ENCODE data around the gene ABCC4. TPM values are rescaled to one million over a fixed set of nuclear protein-coding genes. Genes with fewer than 3 reads are reported as not detected.

Gene ABCC4
- total and polyA plus RNA-seq, 9 of the 15 experiments (the other 6 are each of a cell fraction or from before 2014, with no cell fraction given) = 9.4 to 46.1 (median 25.4) TPM

GRCh38 chr13:95207769-95208366 is 93.4 kb downstream of the ABCC4 start (continued):
- TF ChIP-seq FOXP4 (CRISPR knock-in tag; IDR thresholded peaks at IDR 0.05; ENCODE audit: borderline replicate concordance) (no peak), ELF1 (tag; IDR thresholded peaks at IDR 0.05) (no peak), ZNF280B (CRISPR knock-in tag; IDR thresholded peaks at IDR 0.05) (no peak), ZNF589 (CRISPR knock-in tag; IDR thresholded peaks at IDR 0.05; ENCODE audit: low read depth) (no peak), ZBTB9 (CRISPR knock-in tag; IDR thresholded peaks at IDR 0.05) (no peak), CTBP1 (IDR thresholded peaks at IDR 0.05; ENCODE audit: borderline replicate concordance) (peak; percentile 61; the same call in 1 of the 2 replicates), CBFB (CRISPR knock-in tag; IDR thresholded peaks at IDR 0.05) (no peak), NRF1 (conservative IDR thresholded peaks at IDR 0.05 in 1 of 2, IDR thresholded peaks at IDR 0.05 in 1 of 2) (no peak), LEF1 (IDR thresholded peaks at IDR 0.05) (no peak), EP300 (IDR thresholded peaks at IDR 0.05; ENCODE audit: low read length) (0 out of 2 replicates have a peak, but pooled peaks have one; percentile 26), ELK1 (CRISPR knock-in tag; IDR thresholded peaks at IDR 0.05) (no peak), HMGXB4 (CRISPR knock-in tag; IDR thresholded peaks at IDR 0.05) (no peak), SRF (CRISPR knock-in tag; IDR thresholded peaks at IDR 0.05) (no peak), ATF7 (IDR thresholded peaks at IDR 0.05) (no peak), YBX1 (IDR thresholded peaks at IDR 0.05) (no peak), MTA3 (IDR thresholded peaks at IDR 0.05; ENCODE audit: borderline replicate concordance) (no peak), ZC3H4 (CRISPR knock-in tag; IDR thresholded peaks at IDR 0.05; ENCODE audit: borderline replicate concordance) (no peak), ID3 (CRISPR knock-in tag; IDR thresholded peaks at IDR 0.05) (no peak), ID3 (tag; IDR thresholded peaks at IDR 0.05) (no peak)

Data from K562 (cell line).